Activated naive CD8-positive, alpha-beta T cell treated with anti-CD3 and anti-CD28 coated beads, Interleukin-2, amount 50 U/mL, for 16 hours (primary cell): ENCODE data around the gene IL15RA.
"Not testable (repeated sequence)": the region's sequence is repeated elsewhere in the genome, so short reads cannot be mapped to it uniquely, and the experiment has no call there.

ENCODE experiments used
- DNase-seq: peaks from one replicate; pipeline ENCODE4 v3.0.0-alpha.2; 2020; ENCODE audit warnings: low read depth, low spot score

Gene IL15RA

DNA sequence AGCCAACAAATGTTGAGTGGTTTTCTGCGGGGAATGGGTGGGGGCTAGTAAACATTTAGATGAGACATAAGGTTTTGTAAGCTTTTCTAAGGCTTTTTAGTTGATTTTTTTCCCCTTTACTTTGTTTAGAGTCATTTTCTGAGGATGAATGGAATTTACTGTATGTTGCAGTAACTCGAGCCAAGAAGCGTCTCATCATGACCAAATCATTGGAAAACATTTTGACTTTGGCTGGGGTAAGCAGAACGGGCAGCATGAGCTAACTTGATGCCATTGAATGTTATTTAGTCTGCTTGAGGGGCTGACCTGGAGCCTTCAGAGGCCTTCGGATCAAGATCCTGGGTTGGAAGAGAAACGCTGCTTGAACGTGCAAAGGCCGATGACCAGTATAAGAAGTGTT lies 50.0 kb downstream of the IL15RA start:
- no peak for DNase-seq

DNA sequence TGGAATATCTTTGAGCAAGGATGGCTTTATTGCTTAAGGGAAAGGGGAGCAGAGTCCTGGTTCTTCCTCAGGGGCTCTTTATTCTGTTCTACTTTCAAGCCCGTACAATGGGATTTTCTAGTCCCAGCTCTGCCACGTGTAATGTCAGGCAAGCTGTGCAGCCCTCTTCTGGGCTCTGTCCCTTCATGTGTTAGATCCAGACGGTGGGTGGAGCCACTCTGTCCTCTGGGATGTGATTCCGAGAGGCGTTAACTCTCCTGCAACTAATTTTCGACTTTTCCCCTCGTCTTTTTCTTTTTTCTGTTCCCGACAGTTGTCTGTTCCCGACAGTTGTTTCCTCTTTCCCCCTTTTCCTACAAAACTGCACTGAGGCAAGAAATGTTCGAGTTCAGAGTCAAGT lies 52.5 kb downstream of the IL15RA start:
- DNase-seq = no peak

DNA sequence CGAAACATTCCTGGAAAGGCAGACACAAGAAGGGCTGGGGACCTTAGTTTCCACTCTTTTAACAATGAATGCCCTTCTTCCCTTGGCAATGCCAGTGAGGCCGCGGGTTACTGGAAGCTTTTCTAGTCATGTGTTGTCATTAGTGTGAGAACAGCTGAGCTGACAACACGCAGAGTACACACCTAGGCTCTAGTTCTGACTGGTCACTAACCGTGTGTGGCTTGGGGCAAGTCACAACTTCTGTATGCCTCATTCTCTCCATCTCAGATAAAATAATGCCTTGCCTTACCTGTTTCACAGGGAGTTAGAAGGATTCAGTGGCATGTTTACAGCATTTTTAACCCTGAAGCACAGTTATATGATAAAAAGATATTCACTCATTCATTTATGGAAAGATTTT lies 55.6 kb downstream of the IL15RA start:
- no peak for DNase-seq

DNA sequence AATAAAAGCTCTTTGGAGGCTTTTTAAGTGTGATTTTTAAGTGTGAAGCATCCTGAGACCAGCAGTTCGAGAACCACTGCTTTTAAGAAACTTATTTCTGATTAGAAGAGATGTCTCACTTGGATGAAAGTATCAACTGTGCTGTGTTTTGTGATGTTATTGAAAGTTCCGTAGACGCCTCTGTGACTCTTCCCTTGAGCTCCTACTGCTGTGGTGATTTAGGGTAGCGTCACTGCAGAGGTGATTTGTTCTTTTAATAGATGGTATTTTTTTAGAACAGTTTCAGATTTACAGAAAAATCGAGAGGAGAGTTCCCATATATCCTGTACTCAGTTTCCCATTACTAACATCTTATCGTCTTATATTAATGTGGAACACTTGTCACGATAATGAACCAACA lies 57.8 kb downstream of the IL15RA start:
- DNase-seq = no peak

DNA sequence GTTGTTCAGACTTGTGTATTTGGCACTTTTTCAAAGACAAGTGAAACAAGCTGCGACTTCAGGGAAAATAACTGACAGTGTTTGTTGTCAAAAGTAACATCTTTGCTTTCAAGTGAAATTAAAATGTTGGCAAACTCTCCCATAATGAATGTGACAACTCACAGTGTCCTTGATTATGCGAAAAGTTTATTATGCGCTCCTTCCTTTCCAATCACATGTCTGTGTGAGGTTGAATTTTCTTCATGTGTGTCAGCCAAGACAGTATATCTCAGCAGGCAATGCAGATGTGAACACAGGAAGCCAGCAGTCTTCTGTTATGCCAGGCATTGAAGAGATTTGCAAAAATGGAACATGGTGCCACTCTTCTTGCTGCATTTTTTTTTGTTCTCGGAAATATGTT lies 58.6 kb downstream of the IL15RA start:
- DNase-seq = no peak

DNA sequence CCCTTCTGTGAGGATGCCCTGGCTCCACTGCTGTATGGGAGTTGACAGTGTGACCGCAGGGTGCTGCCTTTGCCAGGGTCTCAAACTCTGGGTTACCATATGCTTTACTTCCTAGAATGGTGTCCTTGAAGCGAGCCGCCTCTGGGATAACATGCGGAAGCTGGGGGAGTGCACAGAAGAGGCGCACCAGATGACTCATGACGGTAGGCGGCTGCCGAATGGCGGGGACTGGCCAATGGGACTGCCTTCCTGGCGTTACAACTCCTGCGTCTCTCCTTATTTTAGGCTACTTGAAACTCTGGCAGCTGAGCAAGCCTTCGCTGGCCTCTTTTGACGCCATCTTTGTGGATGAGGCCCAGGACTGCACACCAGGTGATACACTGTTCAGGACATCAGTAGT lies 60.0 kb downstream of the IL15RA start:
- DNase-seq = no peak

DNA sequence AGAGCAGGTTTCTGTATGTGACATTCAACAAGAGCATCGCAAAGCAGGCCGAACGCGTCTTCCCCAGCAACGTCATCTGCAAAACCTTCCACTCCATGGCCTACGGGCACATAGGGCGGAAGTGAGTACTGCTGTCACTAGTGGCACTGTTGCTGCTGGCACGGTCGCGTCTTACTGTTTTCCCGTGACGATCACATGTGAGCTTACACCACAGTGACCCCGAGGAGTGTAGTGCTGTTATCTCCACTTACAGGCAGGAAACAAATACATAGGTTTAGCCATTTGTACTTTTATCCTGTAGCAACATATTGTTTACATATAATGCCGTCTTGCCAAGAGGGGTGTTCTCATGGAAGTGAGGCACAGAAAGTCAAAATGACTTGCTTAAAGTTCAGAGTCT lies 61.9 kb downstream of the IL15RA start:
- no peak for DNase-seq

DNA sequence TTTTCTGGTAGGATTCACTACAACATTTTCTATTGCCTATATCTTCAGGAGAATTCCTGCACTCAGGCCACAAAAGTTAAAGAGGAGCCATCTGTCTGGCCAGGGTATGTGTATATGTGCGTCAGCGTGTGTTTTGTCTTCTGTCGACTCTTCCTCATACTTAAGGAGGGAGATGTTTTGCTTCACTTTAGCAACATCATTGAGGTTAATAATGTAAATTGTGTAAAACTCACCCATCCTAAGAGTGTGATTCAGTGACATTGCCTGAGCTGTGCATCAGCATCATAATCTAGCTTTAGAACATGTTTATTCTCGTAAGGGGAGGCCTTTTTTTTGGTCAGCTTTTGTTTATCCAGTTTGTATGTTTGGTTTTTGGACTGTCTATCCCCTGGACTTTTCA lies 63.6 kb downstream of the IL15RA start:
- no peak for DNase-seq

DNA sequence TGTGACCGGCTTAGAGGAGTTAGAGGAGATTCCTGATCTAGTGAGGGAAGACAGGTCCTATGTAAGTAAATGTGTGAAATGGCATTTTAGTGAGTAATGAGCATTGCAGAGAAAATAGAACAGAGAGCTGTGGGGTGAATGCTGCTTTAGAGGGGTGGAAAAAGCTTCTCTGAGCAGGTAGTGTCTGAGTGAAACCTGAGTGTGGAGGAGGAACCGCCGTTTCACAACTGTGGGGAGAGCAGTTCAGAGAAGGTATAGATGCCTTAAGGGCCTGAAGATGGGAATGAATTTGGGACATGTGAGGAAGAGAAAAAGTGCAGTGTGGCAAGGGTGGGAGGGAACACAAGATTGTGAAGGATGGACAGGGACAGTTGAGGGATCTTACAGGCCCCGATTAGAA lies 65.7 kb downstream of the IL15RA start:
- DNase-seq = no peak

DNA sequence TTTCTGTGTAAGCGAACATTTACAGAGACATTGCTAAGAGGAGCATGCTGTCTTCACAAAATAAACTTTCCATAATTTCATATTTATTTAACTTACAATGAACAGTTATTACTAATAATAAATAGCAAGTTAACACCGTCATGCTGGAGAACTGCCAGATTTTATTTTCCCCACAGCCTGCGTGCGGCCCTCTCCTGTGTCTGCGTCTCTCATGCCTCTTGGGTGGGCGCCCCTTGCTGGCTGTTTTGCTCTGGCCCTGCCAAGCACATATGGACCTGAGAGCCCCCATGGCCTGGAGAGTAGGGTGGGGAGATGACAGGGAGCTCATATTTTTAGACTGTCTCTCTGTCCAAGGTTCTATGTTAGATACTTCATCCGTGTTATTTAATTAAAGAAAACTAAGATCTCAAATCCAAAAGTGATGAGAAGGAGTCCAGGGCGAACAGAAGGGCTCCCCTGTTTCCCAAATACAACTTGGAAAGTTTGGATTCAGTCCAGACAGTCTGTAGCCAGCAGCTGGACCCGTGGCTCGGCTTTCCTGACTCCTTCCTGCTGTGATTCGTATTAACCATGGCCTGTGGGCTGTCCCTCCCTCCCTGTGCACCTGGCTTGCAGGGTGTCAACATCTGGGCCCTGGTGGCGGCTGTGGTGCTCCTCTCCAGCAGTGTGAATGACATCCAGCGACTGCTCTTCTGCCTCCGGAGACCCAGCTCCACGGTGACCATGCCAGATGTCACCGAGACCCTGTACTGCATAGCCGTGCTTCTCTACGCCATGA lies 66.8 kb downstream of the IL15RA start:
- no peak for DNase-seq

DNA sequence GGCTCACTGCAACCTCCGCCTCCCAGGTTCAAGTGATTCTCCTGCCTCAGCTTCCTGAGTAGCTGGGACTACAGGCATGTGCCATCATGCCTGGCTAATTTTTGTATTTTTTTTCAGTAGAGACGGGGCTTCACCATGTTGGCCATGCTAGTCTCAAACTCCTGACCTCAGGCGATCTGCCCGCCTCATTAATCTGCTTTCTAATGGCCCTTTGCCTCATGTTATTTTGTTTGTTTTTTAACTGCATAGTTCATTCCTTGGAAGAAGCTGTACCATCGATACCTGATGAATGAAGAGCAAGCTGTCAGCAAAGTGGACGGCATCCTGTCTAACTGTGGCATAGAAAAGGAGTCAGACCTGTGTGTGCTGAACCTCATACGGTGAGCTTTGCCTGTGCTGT lies 68.7 kb downstream of the IL15RA start:
- DNase-seq = not testable (repeated sequence)

DNA sequence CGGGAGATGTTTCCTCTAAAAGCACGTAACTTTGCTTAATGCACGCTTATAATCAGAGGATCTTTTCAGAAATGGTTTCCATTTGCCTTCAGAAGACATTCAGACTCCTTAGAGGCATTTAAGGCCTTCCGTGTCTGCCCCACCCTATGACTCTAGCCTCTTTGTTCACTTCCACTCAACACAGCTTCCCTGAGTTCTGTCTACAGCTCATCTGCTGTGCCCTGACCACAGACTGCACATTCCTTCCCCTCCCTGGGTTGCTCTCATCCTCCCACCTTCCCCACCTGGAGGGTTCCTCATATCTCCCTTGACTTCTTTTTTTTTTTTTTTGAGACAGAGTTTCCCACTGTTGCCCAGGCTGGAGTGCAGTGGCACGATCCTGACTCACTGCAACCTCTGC lies 70.7 kb downstream of the IL15RA start:
- DNase-seq = no peak

DNA sequence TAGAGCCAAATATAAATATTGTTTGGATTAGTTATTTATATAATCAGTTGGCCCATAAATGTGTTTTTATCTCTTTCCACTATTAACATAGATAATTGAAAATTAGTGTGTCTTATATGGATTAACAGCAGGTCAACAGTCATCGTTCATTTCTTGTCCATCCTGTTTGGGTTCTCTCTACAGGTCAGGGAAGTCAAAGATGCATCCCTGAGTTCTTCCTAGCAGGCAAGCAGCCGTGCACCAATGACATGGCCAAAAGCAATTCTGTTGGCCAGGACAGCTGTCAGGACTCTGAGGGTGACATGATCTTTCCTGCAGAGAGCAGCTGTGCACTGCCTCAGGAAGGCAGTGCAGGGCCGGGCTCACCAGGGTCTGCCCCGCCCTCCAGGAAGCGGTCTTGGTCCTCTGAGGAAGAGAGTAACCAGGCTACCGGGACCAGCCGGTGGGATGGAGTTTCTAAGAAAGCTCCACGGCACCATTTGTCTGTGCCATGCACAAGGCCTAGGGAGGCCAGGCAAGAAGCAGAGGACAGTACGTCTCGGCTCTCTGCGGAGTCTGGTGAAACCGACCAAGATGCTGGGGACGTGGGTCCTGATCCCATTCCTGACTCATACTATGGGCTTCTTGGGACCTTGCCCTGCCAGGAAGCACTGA lies 71.4 kb downstream of the IL15RA start:
- DNase-seq = no peak

DNA sequence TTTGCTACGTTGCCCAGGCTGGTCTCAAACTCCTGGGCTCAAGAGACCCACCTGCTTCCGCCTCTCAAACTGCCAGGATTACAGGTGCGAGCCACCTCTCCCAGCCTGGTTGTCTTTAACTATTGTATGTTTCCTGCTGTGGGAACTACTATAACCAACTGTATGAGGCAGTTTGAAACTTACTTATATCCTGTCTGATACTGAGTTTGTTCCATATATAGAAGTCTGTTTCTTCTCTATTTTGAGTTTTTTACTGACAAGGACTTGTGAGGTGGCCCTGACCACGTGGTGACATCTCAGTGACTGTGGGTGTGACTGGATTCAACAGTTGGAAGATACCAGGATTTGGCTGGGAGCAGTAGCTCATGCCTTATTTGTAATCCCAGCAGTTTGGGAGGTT lies 73.1 kb downstream of the IL15RA start:
- no peak for DNase-seq

DNA sequence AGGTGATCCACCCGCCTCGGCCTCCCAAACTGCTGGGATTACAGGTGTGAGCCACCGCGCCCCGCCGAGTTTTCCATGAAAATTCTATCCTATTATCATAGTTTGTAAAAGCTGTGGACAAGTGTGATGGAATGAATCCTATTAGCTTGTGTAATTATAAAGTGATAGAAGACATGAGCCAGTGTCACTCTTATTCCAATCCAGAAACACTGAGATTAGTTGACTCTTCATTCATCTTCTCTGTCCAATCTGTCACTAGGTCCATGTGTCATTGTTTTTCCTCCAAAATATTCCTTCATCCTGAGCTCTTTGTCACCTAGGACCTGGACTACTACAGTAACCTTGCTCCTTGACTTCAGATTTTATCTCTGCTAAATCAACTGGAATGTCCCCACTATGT lies 73.8 kb downstream of the IL15RA start:
- DNase-seq = no peak

DNA sequence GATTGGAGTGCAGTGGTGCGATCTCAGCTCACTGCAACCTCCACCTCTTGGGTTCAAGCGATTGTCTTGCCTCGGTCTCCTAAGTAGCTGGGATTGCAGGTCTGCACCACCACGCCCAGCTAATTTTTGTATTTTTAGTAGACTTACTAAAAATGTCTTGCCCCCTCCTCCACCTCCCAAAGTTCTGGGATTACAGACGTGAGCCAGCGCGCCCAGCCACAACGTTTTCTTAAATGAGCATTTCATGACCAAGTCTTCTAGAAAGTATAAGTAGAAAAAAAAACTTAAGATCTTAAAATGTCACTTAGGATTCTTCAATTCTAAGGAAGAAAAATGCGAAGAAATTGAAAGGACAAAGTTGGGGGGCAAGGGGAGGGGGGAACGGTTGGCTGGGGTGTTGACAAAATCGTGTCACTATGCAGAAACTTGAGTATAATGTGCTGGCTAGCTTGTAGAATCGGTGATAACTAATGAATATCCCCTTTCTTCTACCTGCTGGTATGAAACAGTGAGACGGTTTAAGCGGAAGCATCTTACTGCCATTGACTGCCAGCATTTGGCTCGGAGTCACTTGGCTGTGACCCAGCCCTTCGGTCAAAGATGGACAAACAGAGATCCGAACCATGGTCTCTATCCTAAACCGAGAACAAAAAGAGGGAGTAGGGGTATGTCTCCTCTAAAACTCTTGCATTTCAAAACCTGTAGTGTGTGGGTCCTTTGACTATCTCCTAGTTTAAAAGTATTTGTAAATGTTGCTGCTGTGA lies 74.7 kb downstream of the IL15RA start:
- no peak for DNase-seq
